Epidermal melanocyte (primary cell): ENCODE results near the gene RNF126.
"Not testable (repeated sequence)": the region's sequence is repeated elsewhere in the genome, so short reads cannot be mapped to it uniquely, and the experiment has no call there.

Experiments used
- DNase-seq: peaks from one replicate; pipeline ENCODE4 v3.0.0; 2011; ENCODE audit warnings: low spot score; ENCODE audit not compliant: insufficient read length

RNF126 gene

DNA sequence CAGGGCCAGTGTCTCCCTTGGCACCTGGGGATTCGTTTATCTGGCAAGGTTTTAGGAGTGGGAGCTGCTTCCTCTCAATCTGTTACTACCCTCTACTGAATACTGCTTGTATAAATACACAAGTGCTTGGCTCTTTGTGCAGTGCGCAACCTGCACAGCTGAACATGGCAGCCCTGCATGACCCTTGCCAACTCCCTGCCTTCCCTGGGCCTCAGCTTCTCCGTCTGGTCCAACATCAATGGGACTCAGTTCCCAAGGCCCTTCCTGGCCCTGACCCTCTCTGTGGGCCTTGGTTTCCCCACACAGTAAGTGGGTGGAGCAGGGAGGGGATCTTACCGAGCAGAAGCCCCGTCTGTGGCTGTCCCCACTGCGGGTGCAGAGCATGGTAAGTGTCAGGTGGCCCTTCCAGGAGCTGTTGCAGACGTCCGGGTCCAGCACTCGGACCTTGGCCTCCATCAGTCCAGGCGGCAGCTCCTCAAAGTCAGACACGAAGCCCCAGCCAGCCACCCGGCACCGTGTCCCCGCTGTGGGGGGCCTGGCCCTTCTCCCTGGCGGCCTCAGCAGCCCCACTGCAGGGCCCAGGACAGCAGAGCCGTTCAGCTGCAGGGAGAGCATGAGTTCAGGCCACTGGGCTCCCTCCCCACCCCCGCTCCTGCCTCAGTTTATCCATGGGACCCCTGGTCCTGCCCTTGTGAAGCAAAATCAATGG lies 23.7 kb upstream of the RNF126 start:
- no peak for DNase-seq

DNA sequence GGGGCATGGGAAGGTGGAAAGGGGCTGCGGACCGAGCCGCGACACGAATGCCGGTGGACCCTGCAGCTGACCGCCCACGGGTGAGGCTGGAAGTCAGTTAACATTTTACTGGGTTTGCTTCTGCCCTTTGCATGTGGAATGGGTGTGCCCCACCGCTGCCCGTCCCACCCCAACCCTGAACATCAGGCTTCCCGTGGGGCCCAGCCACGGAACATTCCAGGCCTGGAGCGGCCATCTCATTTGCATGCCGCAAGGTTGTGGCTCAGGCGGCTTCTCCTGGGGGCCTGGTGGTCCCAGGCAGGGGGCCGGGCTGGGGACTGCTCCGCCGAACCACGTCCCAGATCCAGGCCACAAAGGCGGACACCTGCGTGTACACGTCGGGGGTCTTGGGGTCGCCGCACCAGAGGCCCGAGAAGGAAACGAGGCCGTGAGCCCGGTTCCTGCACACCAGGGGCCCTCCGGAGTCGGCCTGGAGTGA lies 22.5 kb upstream of the RNF126 start:
- no peak for DNase-seq

- no peak for DNase-seq
Measured at GRCh38 chr19:682678-683320, 19.8 kb upstream of the RNF126 start.

GRCh38 chr19:681029-682019 lies 18.3 kb upstream of the RNF126 start:
- peak; percentile 70 for DNase-seq

DNA sequence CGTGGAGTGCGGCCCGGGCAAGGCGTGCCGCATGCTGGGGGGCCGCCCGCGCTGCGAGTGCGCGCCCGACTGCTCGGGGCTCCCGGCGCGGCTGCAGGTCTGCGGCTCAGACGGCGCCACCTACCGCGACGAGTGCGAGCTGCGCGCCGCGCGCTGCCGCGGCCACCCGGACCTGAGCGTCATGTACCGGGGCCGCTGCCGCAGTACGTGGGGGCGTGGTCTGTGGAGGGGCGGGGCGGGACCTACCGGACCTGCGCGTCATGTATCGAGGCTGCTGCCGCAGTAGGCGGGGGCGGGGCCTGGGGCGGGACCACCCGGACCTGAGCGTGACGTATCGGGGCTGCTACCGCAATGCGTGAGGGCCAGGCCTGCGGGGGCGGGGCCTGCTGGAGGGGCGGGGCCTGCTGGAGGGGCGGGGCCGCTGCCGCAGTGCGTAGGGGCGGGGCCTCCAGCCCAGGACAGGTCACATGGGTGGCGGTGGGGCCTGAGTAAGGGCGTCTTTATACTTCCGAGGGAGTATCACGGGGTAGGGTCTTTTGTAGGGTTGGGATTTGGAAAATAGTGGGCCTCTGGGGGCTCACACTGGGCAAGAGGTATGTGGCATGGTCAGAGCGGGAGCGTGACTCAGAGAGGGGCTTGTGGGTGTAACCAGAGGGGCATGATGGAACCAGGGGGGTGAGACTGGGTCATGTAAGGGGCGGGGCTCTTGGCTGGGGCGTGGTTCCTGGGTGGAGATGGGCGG lies 17.4 kb upstream of the RNF126 start:
- peak; percentile 98 for DNase-seq

DNA sequence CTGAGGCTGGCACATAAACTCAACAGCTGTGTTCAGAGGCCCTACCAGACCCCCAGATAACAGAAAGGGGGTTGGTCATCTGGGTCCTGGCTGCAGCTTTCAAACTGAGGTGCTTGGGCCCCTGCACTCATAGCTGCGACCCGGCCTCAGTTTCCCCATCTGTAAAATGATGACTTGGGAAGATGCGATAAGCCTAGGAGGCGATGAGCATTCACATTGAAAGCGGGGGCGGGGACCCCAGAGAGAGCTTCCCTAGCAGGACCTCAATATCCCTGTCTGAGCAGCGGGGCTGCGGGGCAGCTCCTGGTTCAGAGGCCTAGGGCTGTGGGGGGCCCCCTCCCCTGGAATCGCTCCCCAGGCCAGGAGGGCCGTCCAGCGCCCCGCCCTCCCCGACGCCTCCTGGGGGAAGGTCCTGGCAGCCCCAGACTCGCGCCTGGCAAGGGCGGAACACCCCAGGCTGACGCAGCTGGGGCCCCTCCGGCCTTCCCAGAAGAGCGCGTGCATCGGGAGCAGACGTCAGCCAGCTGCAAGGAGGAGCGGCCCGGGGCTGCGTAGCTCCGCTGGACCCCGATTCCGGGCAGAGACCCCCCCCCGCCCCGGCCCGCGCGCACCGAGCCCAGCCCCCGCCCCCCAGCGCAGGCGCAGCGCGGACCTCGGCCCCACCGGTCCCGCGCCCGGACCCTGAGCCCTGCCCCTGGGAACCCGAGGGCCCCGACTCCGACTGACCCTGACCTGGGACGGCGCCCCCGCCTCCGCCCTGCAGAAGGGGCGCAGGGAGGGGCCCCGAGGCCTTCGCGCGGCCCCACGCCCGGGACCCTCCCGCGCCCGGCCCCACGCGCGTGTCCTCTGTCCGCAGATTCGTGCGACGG lies 16.6 kb upstream of the RNF126 start:
- peak; percentile 73 for DNase-seq

DNA sequence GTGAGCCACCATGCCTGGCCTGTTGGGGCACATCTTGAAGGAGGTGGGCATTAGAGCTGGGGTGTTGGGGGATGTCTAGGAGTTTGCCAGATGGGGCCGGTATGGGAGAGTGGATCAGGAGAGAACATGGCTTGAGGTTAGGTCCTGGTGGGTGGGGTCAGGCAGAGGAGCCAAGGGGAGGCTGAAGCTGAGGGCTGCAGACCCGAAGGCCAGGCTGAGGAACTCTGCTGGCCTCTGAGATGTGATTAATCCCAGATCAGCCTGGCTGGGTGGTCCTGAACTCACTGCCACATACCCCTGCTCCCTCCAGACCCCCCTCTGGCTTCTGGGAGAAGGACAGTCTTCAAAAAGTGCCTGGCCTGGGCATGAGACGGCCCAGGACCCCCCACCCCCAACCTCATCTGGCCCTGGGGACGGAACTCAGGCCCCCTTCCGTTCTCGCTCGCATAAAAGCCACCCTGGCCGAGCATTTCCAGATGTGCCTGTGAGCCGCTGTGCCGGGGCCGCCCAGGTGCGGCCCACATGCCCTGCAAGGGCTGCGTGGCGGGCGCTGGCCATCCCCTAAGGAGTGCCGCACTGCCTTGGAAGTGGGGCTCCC lies 15.9 kb upstream of the RNF126 start:
- DNase-seq: no peak

DNA sequence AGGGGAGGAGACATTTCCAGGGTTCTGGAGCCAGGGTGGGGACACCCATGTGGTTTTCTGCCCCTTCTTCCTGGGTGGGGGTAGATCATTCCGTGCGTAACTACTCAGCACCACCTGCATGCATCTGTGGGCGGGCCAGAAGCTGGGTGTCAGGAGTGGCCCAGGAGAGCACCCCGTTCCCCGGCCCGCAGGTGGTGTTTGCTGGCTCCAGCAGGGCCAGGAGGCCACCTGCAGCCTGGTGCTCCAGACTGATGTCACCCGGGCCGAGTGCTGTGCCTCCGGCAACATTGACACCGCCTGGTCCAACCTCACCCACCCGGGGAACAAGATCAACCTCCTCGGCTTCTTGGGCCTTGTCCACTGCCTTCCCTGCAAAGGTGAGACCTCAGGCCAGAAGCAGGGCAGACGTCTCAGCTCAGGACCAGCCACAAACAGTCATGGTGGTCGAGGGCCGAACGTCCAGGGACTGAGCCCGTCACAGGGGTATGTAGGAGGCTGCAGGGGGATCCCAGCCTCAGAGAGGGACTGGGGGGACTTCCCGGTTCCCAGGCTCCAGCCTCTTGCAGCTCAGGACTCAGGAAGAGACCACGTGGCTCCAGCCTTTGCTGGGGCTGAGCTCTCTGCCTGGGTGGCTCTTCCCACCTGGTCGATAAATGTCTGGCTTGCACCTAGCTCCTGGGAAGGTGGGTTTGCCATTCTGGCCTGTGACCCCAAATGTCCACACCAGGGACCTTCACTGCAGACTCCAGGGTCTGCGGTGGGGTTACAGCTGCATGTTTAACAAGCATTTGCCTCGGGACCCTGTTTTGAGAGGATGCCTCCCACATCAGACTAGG lies 14.8 kb upstream of the RNF126 start:
- no peak for DNase-seq

DNA sequence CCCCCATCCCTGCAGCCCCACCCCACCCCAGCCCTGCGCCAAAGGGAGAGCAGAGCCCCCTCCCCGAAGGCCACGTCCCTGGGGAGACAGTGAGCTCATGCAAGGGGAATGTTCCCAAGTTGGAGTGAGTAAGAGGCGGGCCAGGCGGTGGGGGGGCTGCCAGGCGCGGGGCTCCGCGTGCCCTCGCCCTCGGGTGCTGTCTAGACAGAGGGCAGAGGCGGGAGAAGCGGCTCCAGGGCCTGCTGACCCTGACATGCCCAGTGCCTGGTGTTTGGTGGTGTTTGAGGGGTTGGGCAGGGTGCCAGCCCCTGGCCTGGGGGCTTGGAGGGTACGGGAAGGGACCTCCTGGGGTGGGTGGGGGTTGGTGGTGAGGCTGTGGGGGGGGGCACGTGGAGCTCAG lies 14.2 kb upstream of the RNF126 start:
- peak; percentile 85 for DNase-seq

- DNase-seq: peak; percentile 25
Measured at GRCh38 chr19:676339-677105, 13.5 kb upstream of the RNF126 start, which contains the start of gene FSTL3. Gene FSTL3, plus strand, starts transcription at chr19:676392. Its CDS starts 32 bp downstream, at chr19:676424.

DNA sequence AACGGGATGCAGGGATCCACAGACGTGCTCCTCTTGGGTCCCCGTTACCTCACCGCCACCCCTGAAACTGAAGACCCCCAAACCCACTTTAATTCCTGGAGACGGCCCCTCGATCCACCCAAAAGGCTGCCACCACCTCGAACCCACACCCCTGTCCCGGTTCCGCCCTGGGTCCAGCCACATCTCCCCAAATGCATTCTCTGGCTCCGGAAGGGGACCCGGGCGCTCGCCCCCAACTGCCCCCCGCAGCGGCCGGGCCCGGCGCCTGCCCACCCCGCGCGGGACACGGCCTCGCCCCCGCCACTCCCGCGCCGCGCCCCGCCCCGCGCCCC lies 13.0 kb upstream of the RNF126 start:
- DNase-seq: no peak

DNA sequence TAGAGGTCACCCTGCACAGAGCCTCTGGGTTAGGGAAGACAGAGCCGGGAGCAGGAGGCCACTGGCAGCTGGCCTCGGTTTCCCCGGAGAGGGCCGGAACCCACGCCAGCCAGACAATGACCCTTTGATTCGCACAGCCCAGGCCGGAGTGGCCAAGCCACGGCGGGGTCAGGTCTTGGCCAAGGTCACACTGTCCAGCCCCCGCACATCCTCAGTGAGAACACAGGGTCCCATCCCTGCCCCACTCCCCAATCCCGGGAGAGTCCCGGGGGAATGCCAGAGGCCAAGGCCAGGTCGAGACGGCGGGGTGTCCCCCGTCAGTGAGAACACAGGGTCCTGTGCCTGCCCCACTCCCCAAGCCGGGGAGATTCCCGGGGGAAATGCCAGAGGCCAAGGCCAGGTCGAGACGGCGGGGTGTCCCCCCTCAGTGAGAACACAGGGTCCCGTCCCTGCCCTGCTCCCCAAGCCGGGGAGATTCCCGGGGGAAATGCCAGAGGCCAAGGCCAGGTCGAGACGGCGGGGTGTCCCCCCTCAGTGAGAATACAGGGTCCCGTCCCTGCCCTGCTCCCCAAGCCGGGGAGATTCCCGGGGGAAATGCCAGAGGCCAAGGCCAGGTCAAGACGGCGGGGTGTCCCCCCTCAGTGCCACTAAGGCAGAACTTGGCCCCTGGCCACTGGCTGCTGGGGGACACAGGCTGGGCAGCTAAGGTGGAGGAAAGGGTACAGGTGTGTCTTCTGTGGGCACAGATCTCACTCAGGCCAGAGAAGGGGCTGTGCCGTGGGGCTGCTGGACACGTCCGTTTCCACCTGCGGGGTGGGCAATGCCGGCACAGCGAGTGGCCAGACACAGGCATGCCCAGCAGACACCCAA lies 11.5 kb upstream of the RNF126 start:
- no peak for DNase-seq

DNA sequence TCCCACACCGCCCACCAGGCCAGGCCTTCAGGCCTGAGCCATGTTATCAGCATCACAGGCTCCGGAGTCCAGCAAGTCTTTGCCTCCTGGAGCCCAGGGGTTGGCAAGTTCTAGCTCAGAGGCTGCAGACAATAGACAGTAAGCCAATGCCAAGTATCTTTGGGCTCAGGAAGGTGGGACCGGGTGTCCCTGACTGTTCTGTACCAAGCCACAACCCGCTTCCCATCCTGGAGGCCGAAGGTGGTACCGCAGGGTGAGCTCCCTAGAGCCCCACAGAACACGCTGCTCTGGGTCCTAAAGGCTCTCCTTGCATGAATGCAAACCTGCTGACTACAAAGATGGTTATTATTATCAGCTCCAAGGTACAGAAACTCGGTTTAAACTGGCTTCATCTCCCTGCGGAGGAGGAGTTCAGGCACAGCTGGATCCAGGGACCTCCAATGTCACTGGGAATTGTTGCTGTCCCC lies 7.6 kb upstream of the RNF126 start:
- DNase-seq: no peak

DNA sequence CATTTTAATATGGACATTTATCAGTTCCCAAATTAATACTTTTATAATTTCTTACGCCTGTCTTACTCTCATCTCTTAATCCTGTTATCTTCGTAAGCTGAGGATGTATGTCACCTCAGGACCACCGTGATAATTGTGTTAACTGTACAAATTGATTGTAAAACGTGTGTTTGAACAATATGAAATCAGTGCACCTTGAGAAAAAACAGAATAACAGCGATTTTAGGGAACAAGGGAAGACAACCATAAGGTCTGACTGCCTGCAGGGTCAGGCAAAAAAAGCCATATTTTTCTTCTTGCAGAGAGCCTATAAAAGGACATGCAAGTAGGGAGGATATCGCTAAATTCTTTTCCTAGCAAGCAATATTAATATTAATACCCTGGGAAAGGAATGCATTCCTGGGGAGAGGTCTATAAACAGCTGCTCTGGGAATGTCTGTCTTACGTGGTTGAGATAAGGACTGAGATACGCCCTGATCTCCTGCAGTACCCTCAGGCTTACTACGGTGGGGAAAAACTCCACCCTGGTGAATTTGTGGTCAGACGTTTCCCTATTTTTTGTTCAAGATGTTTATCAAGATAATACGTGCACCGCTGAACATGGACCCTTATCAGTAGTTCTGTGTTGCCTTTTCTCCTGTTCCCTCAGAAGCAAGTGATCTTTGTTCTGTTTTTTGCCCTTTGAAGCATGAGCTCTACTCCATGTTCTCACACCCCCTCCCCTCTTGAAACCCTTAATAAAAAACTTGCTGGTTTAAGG lies 5.8 kb upstream of the RNF126 start:
- not testable (repeated sequence) for DNase-seq

DNA sequence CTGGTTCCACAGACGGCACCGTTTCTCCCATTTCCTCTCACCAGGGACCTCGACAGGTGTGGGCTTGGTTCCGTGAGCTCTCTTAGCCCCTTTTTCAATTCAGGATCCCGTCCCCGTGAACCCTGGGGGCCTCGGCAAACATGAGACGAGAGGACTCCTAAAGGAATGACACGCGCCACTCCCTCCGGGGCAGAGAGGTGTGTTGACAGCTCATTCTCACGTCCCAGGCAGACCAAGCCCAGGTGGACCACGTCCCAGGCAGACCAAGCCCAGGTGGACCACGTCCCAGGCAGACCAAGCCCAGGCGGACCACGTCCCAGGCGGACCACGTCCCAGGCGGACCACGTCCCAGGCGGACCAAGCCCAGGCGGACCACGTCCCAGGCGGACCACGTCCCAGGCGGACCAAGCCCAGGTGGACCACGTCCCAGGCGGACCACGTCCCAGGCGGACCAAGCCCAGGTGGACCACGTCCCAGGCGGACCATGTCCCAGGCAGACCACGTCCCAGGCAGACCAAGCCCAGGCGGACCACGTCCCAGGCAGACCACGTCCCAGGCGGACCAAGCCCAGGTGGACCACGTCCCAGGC lies 4.1 kb upstream of the RNF126 start:
- not testable (repeated sequence) for DNase-seq

DNA sequence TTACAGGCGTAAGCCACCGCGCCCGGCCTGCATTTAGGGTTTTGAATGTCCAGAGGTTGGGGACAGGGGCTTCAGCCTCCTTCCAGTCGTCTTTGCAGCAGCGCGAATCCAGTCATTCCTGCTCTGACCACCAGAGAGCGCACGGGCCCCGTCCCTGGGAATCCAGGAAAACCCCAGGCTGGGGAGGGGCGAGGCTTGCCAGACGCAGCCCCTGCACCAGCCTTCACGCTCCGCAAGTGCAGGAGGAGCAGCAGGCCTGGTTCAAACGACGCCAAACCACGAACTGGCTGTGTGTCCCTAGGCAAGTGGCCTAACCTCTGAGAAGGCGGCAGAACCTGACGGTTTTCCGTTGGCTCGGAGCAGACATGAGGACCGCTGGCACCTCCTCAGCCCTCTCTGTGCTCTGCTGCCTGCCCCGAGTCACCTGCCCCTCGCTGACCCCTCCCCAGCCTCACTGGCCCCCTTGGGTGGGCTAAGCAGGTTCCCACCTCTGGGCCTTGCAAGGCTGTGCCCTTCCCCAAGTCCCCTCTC lies 2.0 kb upstream of the RNF126 start:
- DNase-seq: peak; percentile 97
